Trophoblast cell (in vitro differentiated cells and primary cell): ENCODE results near the gene CTSC.
A peak's percentile ranks its signal among the peaks of the same experiment; 100 is the strongest.

Experiments used
- DNase-seq, 2 donors: peaks; one replicate each; pipeline ENCODE4 v3.0.0-alpha.2; 2016
- H2AFZ ChIP-seq: 2 replicates; pipeline ENCODE4 v1.6.1; 2013; ENCODE audit warnings: low read length, moderate library complexity, mild to moderate bottlenecking; ENCODE audit not compliant: insufficient read depth, poor library complexity
- H2AK5ac ChIP-seq: 2 replicates; pipeline ENCODE4 v1.6.1; 2013; ENCODE audit warnings: mild to moderate bottlenecking, low read length
- H2BK120ac ChIP-seq: 2 replicates; pipeline ENCODE4 v1.6.1; 2013; ENCODE audit warnings: low read length, mild to moderate bottlenecking, moderate library complexity; ENCODE audit not compliant: insufficient read depth, poor library complexity
- H2BK12ac ChIP-seq: 2 replicates; pipeline ENCODE4 v1.6.1; 2013; ENCODE audit warnings: mild to moderate bottlenecking, low read length, moderate library complexity
- H2BK5ac ChIP-seq: 2 replicates; pipeline ENCODE4 v1.6.1; 2013; ENCODE audit warnings: low read length, low read depth, moderate library complexity, mild to moderate bottlenecking; ENCODE audit not compliant: poor library complexity
- H3K14ac ChIP-seq: 2 replicates; pipeline ENCODE4 v1.6.1; 2013; ENCODE audit warnings: mild to moderate bottlenecking, low read length
- H3K18ac ChIP-seq: 2 replicates; pipeline ENCODE4 v1.6.1; 2013; ENCODE audit warnings: mild to moderate bottlenecking, low read length
- H3K23ac ChIP-seq: 2 replicates; pipeline ENCODE4 v1.6.1; 2013; ENCODE audit warnings: low read length
- H3K27ac ChIP-seq: 2 replicates; pipeline ENCODE4 v1.5.1; 2013; ENCODE audit warnings: low read depth, mild to moderate bottlenecking, inconsistent platforms, low read length, moderate library complexity
- H3K27me3 ChIP-seq: 2 replicates; pipeline ENCODE4 v1.6.1; 2013; ENCODE audit warnings: inconsistent platforms, mild to moderate bottlenecking, low read length, moderate library complexity; ENCODE audit not compliant: insufficient read depth
- H3K36me3 ChIP-seq, 2 experiments: 1 replicate in 1 of 2; 2 replicates in 1 of 2; pipeline ENCODE4 v1.6.1; 2013; ENCODE audit warnings: low read length in 2 of 2, mild to moderate bottlenecking in 2 of 2, moderate library complexity in 1 of 2; ENCODE audit not compliant: insufficient read depth in 2 of 2, control insufficient read depth in 1 of 2
- H3K4ac ChIP-seq: 2 replicates; pipeline ENCODE4 v1.6.1; 2013; ENCODE audit warnings: low read depth, mild to moderate bottlenecking, low read length, moderate library complexity
- H3K4me1 ChIP-seq, 2 experiments: 1 replicate in 1 of 2; 2 replicates in 1 of 2; pipeline ENCODE4 v1.6.1; 2013; ENCODE audit warnings: low read length in 2 of 2, mild to moderate bottlenecking in 2 of 2, moderate library complexity in 1 of 2; ENCODE audit not compliant: insufficient read depth in 2 of 2, control insufficient read depth in 1 of 2
- H3K4me2 ChIP-seq: 2 replicates; pipeline ENCODE4 v1.6.1; 2013; ENCODE audit warnings: inconsistent platforms, mild to moderate bottlenecking, low read length, moderate library complexity
- H3K4me3 ChIP-seq: 2 replicates; pipeline ENCODE4 v1.5.1; 2013; ENCODE audit warnings: mild to moderate bottlenecking, low read depth, low read length, inconsistent platforms
- H3K79me1 ChIP-seq: one replicate; pipeline ENCODE4 v1.6.1; 2013; ENCODE audit warnings: low read length
- H3K79me2 ChIP-seq: 2 replicates; pipeline ENCODE4 v1.6.1; 2013; ENCODE audit warnings: low read length, mild to moderate bottlenecking; ENCODE audit not compliant: control insufficient read depth, insufficient read depth, poor library complexity
- H3K9ac ChIP-seq: 2 replicates; pipeline ENCODE4 v1.6.1; 2013; ENCODE audit warnings: mild to moderate bottlenecking, low read length
- H3K9me3 ChIP-seq: 2 replicates; pipeline ENCODE4 v1.6.1; 2013; ENCODE audit warnings: low read depth, mild to moderate bottlenecking, control low read depth, inconsistent platforms, low read length; ENCODE audit not compliant: insufficient read depth
- H4K12ac ChIP-seq: 2 replicates; pipeline ENCODE4 v1.6.1; 2013; ENCODE audit warnings: low read depth, mild to moderate bottlenecking, low read length, moderate library complexity
- H4K8ac ChIP-seq: 2 replicates; pipeline ENCODE4 v1.6.1; 2013; ENCODE audit warnings: low read depth, mild to moderate bottlenecking, low read length, moderate library complexity
- H4K91ac ChIP-seq: one replicate; pipeline ENCODE4 v1.6.1; 2013; ENCODE audit warnings: low read depth, mild to moderate bottlenecking, low read length, moderate library complexity
- WGBS: extraction: QIAGEN DNeasy Blood & Tissue Kit; methylation state at CpG from one replicate; pipeline ENCODE4 v1.1.7; 2013; ENCODE audit warnings: missing lambda C conversion rate; ENCODE audit not compliant: insufficient read length, insufficient coverage; ENCODE audit errors: extremely low coverage; 5-methylcytosine and 5-hydroxymethylcytosine counted together

CTSC gene

DNA sequence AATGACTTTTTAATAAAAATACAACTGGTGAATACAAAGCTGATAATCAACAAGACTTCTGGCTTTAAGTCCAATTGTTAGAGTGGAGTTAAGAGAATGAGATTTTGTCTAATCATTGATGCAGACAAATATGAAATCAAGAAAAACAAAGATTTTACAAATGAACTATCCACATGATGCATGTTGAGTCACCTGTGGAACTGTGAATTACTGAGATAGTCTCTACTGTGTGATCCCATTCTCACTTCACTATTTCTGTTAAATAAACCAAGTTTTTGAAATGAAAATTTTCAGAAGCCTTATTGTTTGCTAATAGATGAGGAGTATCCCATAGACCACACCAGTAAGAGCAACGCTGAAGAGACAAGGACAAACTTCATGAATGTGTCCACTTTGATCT lies 8.4 kb upstream of the CTSC start:
- Histone ChIP-seq H4K8ac (no peak overlapping the region), H2AFZ (no peak overlapping the region), H3K36me3 (no peaks in the 10 kb centered on the region), H2BK5ac (no peak overlapping the region), H2BK12ac (no peak overlapping the region), H3K4me3 (no peak overlapping the region), H3K23ac (no peak overlapping the region), H3K4me2 (no peak overlapping the region), H3K79me2 (no peaks in the 10 kb centered on the region), H3K4me1 (no peaks in the 10 kb centered on the region), H4K91ac (no peak overlapping the region), H3K79me1 (no peaks in the 10 kb centered on the region), H3K27me3 (no peaks in the 10 kb centered on the region), H3K4ac (no peak overlapping the region), H4K12ac (no peak overlapping the region), H3K9ac (no peak overlapping the region), H2BK120ac (no peak overlapping the region), H2AK5ac (no peak overlapping the region), H3K14ac (no peak overlapping the region), H3K27ac (no peak overlapping the region), H3K9me3 (no peaks in the 10 kb centered on the region), H3K18ac (no peak overlapping the region)
- no CpG with 5 or more reads among the region's 1 CpG for WGBS
- DNase-seq: no peak

DNA sequence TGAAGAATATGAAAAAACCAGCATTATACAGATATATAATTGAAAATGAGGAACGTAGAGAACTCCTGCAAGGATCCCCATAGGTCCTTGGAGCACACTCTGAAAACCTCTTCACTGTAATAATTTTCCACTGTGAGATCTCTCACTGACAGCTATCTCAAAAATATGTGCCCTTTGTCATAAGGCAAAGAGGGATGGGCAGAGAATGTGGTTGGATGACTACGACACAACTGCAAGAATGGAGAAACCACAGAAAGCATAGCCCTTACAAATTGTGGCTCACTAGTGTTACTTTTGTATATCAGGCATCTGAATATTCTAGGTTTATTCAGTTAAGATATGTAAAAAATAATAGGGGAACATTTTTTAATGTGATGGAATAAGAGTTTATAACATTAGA lies 7.9 kb upstream of the CTSC start:
- Histone ChIP-seq H3K27me3 (no peaks in the 10 kb centered on the region), H2AFZ (no peak overlapping the region), H3K4ac (no peak overlapping the region), H4K8ac (no peak overlapping the region), H3K4me2 (no peak overlapping the region), H3K27ac (no peak overlapping the region), H3K18ac (no peak overlapping the region), H2BK5ac (no peak overlapping the region), H3K14ac (no peak overlapping the region), H4K12ac (no peak overlapping the region), H3K79me2 (no peaks in the 10 kb centered on the region), H3K9me3 (no peaks in the 10 kb centered on the region), H4K91ac (no peak overlapping the region), H3K4me3 (no peak overlapping the region), H3K9ac (no peak overlapping the region), H2AK5ac (no peak overlapping the region), H3K23ac (no peak overlapping the region), H3K36me3 (no peaks in the 10 kb centered on the region), H2BK120ac (no peak overlapping the region), H3K4me1 (no peaks in the 10 kb centered on the region), H3K79me1 (no peaks in the 10 kb centered on the region), H2BK12ac (no peak overlapping the region)
- no CpG with 5 or more reads among the region's 2 CpGs for WGBS
- DNase-seq: peak in 1 of 2 donors; percentile 63

DNA sequence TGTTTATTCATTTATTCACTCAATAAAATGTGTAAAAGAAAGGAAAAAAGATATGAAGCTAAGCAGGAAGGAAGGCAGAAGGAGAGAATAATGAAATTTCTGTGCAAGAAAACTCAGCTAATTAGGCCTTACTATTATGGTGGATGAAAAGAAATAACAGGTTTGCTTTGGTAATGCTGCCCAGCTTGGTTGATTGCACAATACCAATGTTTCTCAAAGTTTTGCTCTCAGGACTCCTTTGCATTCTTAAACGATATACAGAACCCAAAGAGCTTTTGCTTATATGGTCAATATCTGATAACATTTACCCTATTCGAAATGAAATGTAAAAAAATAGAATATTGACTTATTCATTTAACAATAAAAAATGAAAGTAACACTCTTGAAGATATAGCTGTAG lies 7.3 kb upstream of the CTSC start:
- Histone ChIP-seq H4K12ac (no peak overlapping the region), H3K79me2 (no peaks in the 10 kb centered on the region), H2BK12ac (no peak overlapping the region), H4K91ac (no peak overlapping the region), H3K9ac (no peak overlapping the region), H2BK5ac (no peak overlapping the region), H3K4ac (no peak overlapping the region), H2AFZ (no peak overlapping the region), H3K4me3 (no peak overlapping the region), H3K4me2 (no peak overlapping the region), H3K79me1 (no peaks in the 10 kb centered on the region), H3K9me3 (no peaks in the 10 kb centered on the region), H3K27ac (no peak overlapping the region), H3K14ac (no peak overlapping the region), H2BK120ac (no peak overlapping the region), H3K18ac (no peak overlapping the region), H4K8ac (no peak overlapping the region), H3K23ac (no peak overlapping the region), H3K27me3 (no peaks in the 10 kb centered on the region), H3K36me3 (no peaks in the 10 kb centered on the region), H3K4me1 (no peaks in the 10 kb centered on the region), H2AK5ac (no peak overlapping the region)
- no peak for DNase-seq
- WGBS: no CpG with 5 or more reads among the region's 2 CpGs

DNA sequence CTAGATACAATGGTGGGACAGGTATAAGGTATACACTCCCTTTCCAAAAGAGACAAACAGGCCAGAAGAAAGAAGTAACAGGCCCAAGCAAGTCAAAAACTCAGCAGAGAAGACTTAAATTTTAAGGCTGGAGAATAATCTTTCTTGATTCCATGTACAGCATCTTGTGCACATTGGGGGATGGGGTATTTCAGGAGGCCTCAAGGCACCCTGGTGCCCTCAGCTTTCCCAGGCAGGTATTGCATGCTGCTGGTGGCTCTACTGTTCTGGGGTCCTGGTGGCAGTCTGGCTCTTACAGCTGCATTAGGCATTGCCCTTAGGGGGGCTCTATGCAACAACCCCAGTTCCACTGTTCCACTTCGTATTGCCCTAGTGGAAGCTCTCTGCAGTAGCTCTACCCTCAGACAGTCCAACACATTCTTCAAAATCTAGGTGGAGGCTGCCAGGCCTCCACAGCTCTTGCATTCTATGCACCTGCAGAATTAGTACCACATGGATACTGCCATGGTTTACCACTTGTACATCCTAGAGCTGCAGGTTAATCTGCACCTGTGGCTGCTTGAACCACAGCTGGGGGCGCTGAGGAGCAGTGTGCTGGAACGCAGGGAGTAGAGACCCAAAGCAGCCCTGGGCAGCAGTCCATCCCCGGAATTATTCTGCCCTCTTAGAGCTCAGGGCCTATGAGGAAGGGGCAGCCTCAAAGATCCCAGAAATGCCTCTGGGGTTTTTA lies 4.2 kb upstream of the CTSC start:
- Histone ChIP-seq H3K4me3 (no peak overlapping the region), H3K27me3 (no peaks in the 10 kb centered on the region), H4K12ac (no peak overlapping the region), H2AK5ac (no peak overlapping the region), H2BK5ac (no peak overlapping the region), H3K9me3 (no peaks in the 10 kb centered on the region), H3K79me2 (peaks cover 3% of the 10 kb centered on the region), H3K79me1 (peaks cover 4% of the 10 kb centered on the region), H4K8ac (no peak overlapping the region), H3K36me3 (no peaks in the 10 kb centered on the region), H3K4me2 (no peak overlapping the region), H3K9ac (peak overlapping the region; percentile 12), H3K4ac (no peak overlapping the region), H3K23ac (no peak overlapping the region), H3K14ac (no peak overlapping the region), H2BK120ac (no peak overlapping the region), H4K91ac (no peak overlapping the region), H3K4me1 (peaks cover 0 to 4% of the 10 kb centered on the region in 2 experiments), H3K18ac (no peak overlapping the region), H3K27ac (no peak overlapping the region), H2BK12ac (no peak overlapping the region), H2AFZ (no peak overlapping the region)
- whole genome bisulfite sequencing: no CpG with 5 or more reads among the region's 4 CpGs
- no peak for DNase-seq
